ENCODE results near the gene MCM7.
A peak's percentile ranks its signal among the peaks of the same experiment; 100 is the strongest.
"Not testable (repeated sequence)": the region's sequence is repeated elsewhere in the genome, so short reads cannot be mapped to it uniquely, and the experiment has no call there.

The MCM7 gene

GRCh38 chr7:100101016-100101862, at the start of gene MCM7, which contains the start of gene AP4M1:
MCM7 (minus strand) TSS chr7:100101397; CDS start chr7:100101294, 103 bp downstream.
AP4M1 (plus strand) TSS chr7:100101643; CDS start chr7:100101715, 72 bp downstream.
- DNase-seq, result peak; percentile 98

- peak; percentile 99 for DNase-seq
Observed at GRCh38 chr7:100148559-100149328, 47.5 kb upstream of the MCM7 start, which contains the start of gene LAMTOR4. LAMTOR4 (plus strand) TSS chr7:100148918; CDS start chr7:100148973, 55 bp downstream.

DNA sequence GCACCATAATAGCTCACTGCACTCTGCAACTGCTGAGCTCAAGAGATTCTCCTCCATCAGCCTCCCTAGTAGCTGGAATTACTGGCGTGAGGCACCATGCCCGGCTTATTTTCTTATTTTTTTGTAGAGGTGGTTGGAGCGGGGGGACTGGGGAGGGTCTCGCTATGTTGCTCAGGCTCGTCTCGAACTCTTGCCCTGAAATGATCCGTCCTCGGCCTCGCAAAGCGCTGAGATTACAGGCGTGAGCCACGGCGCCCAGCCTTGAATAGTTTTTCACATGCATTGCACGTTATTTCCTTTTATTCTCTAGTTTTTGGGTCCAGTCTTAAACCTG, 47.0 kb upstream of the MCM7 start:
- no peak for DNase-seq

- no peak for DNase-seq
Observed at GRCh38 chr7:100147278-100147677, 46.1 kb upstream of the MCM7 start.

GRCh38 chr7:100146350-100146749, 45.2 kb upstream of the MCM7 start:
- DNase-seq, result not testable (repeated sequence)

GRCh38 chr7:100142461-100142860, 41.3 kb upstream of the MCM7 start:
- no peak for DNase-seq

- DNase-seq, result no peak
Observed at GRCh38 chr7:100141555-100141949, 40.4 kb upstream of the MCM7 start.

- DNase-seq, result no peak
Observed at GRCh38 chr7:100137851-100138760, 36.9 kb upstream of the MCM7 start.

DNA sequence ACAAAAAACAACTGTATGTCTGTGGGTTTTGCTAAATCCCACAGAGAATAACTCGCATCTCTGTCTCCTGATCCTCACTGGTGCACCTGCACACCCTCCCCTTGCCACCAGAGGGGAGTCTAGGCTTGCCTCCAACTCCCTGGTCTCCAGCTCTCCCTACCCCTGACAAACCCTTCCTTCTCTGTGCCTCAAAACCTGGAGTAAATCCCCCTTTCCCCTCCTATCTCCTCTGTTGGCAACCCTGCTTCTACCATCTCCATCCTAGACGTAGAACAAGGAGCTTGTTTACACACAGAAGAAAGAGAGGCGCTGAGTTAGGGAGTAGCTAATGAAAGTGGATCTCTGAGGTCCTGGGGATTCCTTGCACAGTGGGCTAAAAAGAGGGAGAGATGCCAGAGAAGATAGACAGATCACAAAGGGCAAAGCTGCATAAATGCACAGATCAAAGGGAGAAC, 31.5 kb upstream of the MCM7 start:
- DNase-seq, result peak; percentile 45

- DNase-seq, result no peak
Observed at GRCh38 chr7:100132126-100132525, 30.9 kb upstream of the MCM7 start.

- DNase-seq, result peak; percentile 36
Observed at GRCh38 chr7:100130608-100131453, 29.6 kb upstream of the MCM7 start.

- DNase-seq, result not testable (repeated sequence)
Observed at GRCh38 chr7:100130220-100130607, 29.0 kb upstream of the MCM7 start.

GRCh38 chr7:100128637-100128963, 27.4 kb upstream of the MCM7 start:
- no peak for DNase-seq

DNA sequence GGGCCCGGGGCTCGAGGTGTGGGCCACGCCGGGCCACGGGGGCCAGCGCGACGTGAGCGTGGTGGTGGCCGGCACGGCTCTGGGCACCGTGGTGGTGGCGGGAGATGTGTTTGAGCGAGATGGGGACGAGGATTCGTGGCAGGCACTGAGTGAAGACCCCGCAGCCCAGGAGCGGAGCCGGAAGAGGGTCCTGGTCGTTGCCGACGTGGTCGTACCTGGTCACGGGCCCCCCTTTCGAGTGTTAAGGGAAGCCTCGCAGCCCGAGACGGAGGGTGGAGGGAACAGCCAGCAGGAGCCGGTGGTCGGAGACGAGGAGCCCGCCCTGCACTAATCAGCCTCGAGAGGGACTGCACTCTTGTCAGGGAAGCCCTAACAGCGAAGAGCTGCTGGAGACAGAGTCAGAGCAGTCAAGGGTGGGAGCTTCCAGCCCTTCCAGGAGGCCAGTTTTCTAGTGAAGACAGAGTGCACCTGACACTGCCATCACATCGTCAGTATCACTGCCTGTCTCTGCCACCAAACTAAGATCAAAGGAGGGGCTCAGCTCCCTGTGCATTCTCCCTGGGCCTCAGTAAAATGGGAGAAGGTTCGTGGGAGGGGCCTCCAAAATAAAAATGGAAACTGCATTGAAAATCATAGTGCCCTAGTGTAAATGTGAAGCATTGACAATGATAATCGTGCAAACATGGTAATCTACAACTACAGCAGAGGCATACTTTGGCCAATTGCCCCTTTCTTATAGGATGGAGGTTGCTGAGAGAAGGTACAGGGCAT, 26.9 kb upstream of the MCM7 start:
- peak; percentile 23 for DNase-seq

DNA sequence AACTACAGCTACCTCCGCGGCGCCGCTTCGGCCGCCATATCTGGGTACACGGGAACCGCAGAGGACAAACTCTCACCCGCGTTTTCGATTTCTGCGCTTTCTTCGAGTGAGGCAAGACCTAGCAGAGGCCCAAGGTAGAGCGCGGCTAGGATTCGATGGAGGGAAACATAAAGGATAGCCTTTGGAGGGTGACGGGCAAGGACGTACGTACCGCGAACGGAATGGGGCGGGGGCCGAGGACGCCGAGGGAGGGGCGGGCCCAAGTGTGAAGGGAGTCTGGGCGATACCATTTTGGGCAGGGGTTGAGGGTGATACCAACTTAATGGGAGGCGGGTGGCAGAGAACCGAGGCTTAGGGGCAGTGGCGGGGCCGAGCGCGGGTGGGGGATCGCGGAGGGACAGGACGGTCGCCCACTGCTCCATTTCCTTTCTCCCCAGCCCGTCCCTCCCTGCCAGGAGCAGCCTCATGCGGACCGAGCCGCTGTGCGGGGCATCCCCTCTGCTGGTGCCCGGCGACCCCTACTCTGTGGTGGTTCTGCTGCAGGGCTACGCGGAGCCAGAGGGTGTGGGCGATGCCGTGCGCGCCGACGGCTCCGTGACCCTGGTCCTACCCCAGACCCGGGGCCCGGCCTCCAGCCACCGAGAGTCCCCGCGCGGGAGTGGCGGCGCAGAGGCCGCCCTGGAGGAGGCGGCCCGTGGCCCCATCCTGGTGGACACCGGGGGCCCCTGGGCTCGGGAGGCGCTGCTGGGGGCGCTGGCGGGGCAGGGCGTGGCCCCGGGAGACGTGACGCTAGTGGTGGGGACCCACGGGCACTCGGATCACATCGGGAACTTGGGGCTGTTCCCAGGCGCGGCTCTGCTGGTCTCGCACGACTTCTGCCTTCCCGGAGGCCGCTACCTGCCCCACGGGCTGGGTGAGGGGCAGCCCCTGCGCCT, 26.0 kb upstream of the MCM7 start, which contains the start of gene MBLAC1:
Gene MBLAC1, plus strand, starts transcription at position 37 of the 935 bp plus-strand sequence. Its CDS starts 429 bp downstream, at position 466.
- DNase-seq, result peak; percentile 90

DNA sequence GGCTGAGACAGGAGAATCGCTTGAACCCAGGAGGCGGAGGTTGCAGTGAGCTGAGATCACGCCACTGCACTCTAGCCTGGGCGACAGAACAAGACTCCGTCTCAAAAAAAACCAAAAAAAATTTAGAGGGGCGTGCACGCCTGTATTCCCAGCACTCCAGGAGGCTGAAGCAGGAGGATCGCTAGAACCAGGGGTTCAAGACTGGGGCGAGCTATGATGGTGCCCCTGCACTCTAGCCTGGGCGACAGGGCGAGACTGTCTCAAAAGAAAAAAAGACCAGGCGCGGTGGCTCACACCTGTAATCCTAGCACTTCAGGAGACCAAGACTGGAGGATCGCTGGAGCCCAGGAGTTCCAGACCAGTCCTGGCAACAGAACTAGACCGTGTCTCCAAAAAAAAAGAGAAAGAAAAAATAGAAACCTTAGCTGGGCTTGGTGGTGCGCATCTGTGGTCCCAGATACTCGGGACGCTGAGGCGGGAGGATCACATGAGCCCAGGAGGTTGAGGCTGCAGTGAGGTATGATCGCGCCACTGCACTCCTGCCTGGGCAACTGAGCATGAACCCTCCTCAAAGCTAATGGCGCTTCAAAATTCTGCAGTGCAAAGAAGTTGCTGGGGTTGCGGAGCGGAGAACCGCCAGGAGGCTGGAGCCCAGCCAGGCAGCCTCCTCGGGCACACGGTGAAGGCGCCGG, 25.2 kb upstream of the MCM7 start:
- DNase-seq, result peak; percentile 72

GRCh38 chr7:100124301-100125230, 23.4 kb upstream of the MCM7 start:
- DNase-seq, result no peak

- no peak for DNase-seq
Observed at GRCh38 chr7:100122568-100122967, 21.4 kb upstream of the MCM7 start.
